H1 (cell line): ENCODE measurements around the gene CDC45. TPM values are rescaled to one million over a fixed set of nuclear protein-coding genes. Genes with fewer than 3 reads are reported as not detected.

ENCODE experiments used
- CTCF ChIA-PET: fragments of 300-600 bp; sonication (Branson Sonifier 250); formaldehyde crosslinking; loops from one replicate; lab custom pipeline; 2021; ENCODE audit not compliant: partially characterized antibody; lab: Charles Lee
- POLR2A ChIA-PET: fragments of 300-600 bp; sonication (Branson Sonifier 250); formaldehyde crosslinking; loops from one replicate; lab custom pipeline; 2021; ENCODE audit warnings: inconsistent platforms; ENCODE audit not compliant: partially characterized antibody; lab: Charles Lee
- DNase-seq, 2 experiments: peaks; one replicate each; pipeline versions ENCODE4 v3.0.0 to v3.0.0-alpha.2; 2010 to 2022; ENCODE audit warnings: low spot score in 2 of 2, low read depth in 1 of 2, mixed read lengths in 1 of 2
- FAIRE-seq: peaks from 2 replicates; lab custom pipeline; 2011; peaks lifted over from hg19 to GRCh38; lab: Jason Lieb, UNC
- H2AFZ ChIP-seq: 2 replicates; pipeline ENCODE4 v1.8.1; 2012; ENCODE audit warnings: low read length, inconsistent platforms
- H2AK5ac ChIP-seq: 2 replicates; pipeline ENCODE4 v1.6.1; 2013; ENCODE audit warnings: low read depth, low read length
- H2BK120ac ChIP-seq: replicated peaks from 2 replicates; pipeline ENCODE3; 2013; ENCODE audit warnings: low read depth, low read length, inconsistent platforms
- H2BK12ac ChIP-seq: 2 replicates; pipeline ENCODE4 v1.6.1; 2013; ENCODE audit warnings: low read depth, low read length
- H2BK15ac ChIP-seq: 2 replicates; pipeline ENCODE4 v1.6.1; 2013; ENCODE audit warnings: low read length
- H2BK20ac ChIP-seq: 2 replicates; pipeline ENCODE4 v1.6.1; 2013; ENCODE audit warnings: low read length
- H2BK5ac ChIP-seq: 2 replicates; pipeline ENCODE4 v1.6.1; 2013; ENCODE audit warnings: low read depth, low read length
- H3K14ac ChIP-seq: 2 replicates; pipeline ENCODE4 v1.6.1; 2013; ENCODE audit warnings: inconsistent platforms; ENCODE audit not compliant: insufficient read length
- H3K18ac ChIP-seq: 2 replicates; pipeline ENCODE4 v1.6.1; 2013; ENCODE audit warnings: low read length; ENCODE audit errors: extremely low read depth
- H3K23ac ChIP-seq: 2 replicates; pipeline ENCODE4 v1.6.1; 2013; ENCODE audit warnings: inconsistent platforms; ENCODE audit not compliant: insufficient read length
- H3K23me2 ChIP-seq: 2 replicates; pipeline ENCODE4 v1.6.1; 2013; ENCODE audit warnings: low read depth, low read length
- H3K27ac ChIP-seq: 2 replicates; pipeline ENCODE4 v1.6.1; 2011; ENCODE audit warnings: low read depth, low read length, inconsistent platforms
- H3K27me3 ChIP-seq, 4 experiments: replicated peaks in 1 of 4; 1 replicate in 1 of 4; 2 replicates in 3 of 4; pipeline versions ENCODE4 v1.6.1 to v1.8.1; 2011 to 2013; ENCODE audit warnings: low read length in 3 of 4, mild to moderate bottlenecking in 3 of 4, inconsistent platforms in 2 of 4, mixed read lengths in 2 of 4, moderate library complexity in 1 of 4; ENCODE audit not compliant: control insufficient read depth in 3 of 4, insufficient read depth in 3 of 4; ENCODE audit errors: extremely low read depth in 1 of 4
- H3K36me3 ChIP-seq, 4 experiments: 2 replicates each; pipeline versions ENCODE4 v1.6.1 to v1.8.1; 2011 to 2013; ENCODE audit warnings: mild to moderate bottlenecking in 4 of 4, low read length in 3 of 4, moderate library complexity in 2 of 4, control low read depth in 1 of 4, inconsistent platforms in 1 of 4; ENCODE audit not compliant: insufficient read depth in 4 of 4, control insufficient read depth in 2 of 4
- H3K4ac ChIP-seq: replicated peaks from 2 replicates; pipeline ENCODE3; 2013; ENCODE audit warnings: low read length, low read depth, mixed read lengths, inconsistent platforms; ENCODE audit not compliant: insufficient read length
- H3K4me1 ChIP-seq, 4 experiments: replicated peaks in 1 of 4; 1 replicate in 1 of 4; 2 replicates in 3 of 4; pipeline versions ENCODE4 v1.6.1 to v1.8.1; 2011 to 2013; ENCODE audit warnings: low read length in 3 of 4, inconsistent platforms in 2 of 4, mixed read lengths in 1 of 4; ENCODE audit not compliant: insufficient read depth in 4 of 4, control insufficient read depth in 3 of 4
- H3K4me2 ChIP-seq, 2 experiments: 2 replicates each; pipeline versions ENCODE4 v1.6.1 to v1.8.1; 2011 to 2013; ENCODE audit warnings: low read depth in 2 of 2, low read length in 2 of 2, control low read depth in 1 of 2, inconsistent platforms in 1 of 2, mild to moderate bottlenecking in 1 of 2; ENCODE audit not compliant: insufficient read depth in 1 of 2
- H3K4me3 ChIP-seq, 4 experiments: fragments of 200-600, 300-600 bp in 1 of 4; sonication (generic), shearing (Covaris generic), sonication (Bioruptor Twin) in 1 of 4; 2 replicates each; pipeline versions ENCODE4 v1.5.1 to v1.8.1; 2011 to 2016; ENCODE audit warnings: low read length in 4 of 4, low read depth in 3 of 4, control low read depth in 2 of 4, inconsistent platforms in 2 of 4, mild to moderate bottlenecking in 2 of 4, mixed read lengths in 1 of 4, moderate library complexity in 1 of 4; ENCODE audit not compliant: insufficient read depth in 2 of 4; ENCODE audit errors: extremely low read depth in 1 of 4
- H3K56ac ChIP-seq: replicated peaks from 2 replicates; pipeline ENCODE3; 2013; ENCODE audit warnings: low read depth, mild to moderate bottlenecking, mixed read lengths, low read length, inconsistent platforms; ENCODE audit not compliant: insufficient read length
- H3K79me1 ChIP-seq: 2 replicates; pipeline ENCODE4 v1.6.1; 2013; ENCODE audit warnings: low read depth, low read length, control low read depth
- H3K79me2 ChIP-seq, 2 experiments: 2 replicates each; pipeline versions ENCODE4 v1.6.1 to v1.8.1; 2012 to 2013; ENCODE audit warnings: low read length in 2 of 2, mild to moderate bottlenecking in 2 of 2, inconsistent platforms in 1 of 2; ENCODE audit not compliant: insufficient read depth in 2 of 2, control insufficient read depth in 1 of 2
- H3K9ac ChIP-seq, 4 experiments: replicated peaks in 1 of 4; 1 replicate in 1 of 4; 2 replicates in 3 of 4; pipeline versions ENCODE4 v1.6.1 to v1.8.1; 2011 to 2013; ENCODE audit warnings: low read depth in 3 of 4, low read length in 3 of 4, control low read depth in 2 of 4, mild to moderate bottlenecking in 2 of 4, moderate library complexity in 2 of 4, inconsistent platforms in 1 of 4; ENCODE audit errors: extremely low read depth in 1 of 4
- H3K9me3 ChIP-seq, 2 experiments: 2 replicates each; pipeline versions ENCODE4 v1.6.1 to v1.8.1; 2012 to 2013; ENCODE audit warnings: mild to moderate bottlenecking in 2 of 2, moderate library complexity in 2 of 2, control low read depth in 1 of 2, inconsistent platforms in 1 of 2, low read depth in 1 of 2, low read length in 1 of 2, mixed read lengths in 1 of 2; ENCODE audit not compliant: insufficient read depth in 2 of 2
- H4K20me1 ChIP-seq, 2 experiments: replicated peaks in 1 of 2; 2 replicates each; pipeline versions ENCODE3 to v1.8.1; 2011 to 2013; ENCODE audit warnings: inconsistent platforms in 2 of 2, low read length in 2 of 2, mild to moderate bottlenecking in 1 of 2; ENCODE audit not compliant: insufficient read depth in 2 of 2, control insufficient read depth in 1 of 2
- H4K5ac ChIP-seq: 2 replicates; pipeline ENCODE4 v1.6.1; 2013; ENCODE audit warnings: low read length, low read depth, mixed read lengths, inconsistent platforms; ENCODE audit not compliant: insufficient read length
- H4K8ac ChIP-seq: 2 replicates; pipeline ENCODE4 v1.8.0; 2013; ENCODE audit warnings: mild to moderate bottlenecking, moderate library complexity, low read length, inconsistent platforms; ENCODE audit not compliant: insufficient read depth; ENCODE audit errors: extremely low read depth
- H4K91ac ChIP-seq: replicated peaks from 2 replicates; pipeline ENCODE3; 2013; ENCODE audit warnings: low read length, mixed read lengths, inconsistent platforms; ENCODE audit not compliant: insufficient read length
- BCL11A ChIP-seq, 2 experiments: IDR thresholded peaks; one replicate each; pipeline ENCODE4 v1.6.1; 2011; ENCODE audit warnings: low read depth in 2 of 2, low read length in 2 of 2, mild to moderate bottlenecking in 2 of 2
- CBX8 ChIP-seq: fragments of 300-800, 300-1000 bp; sonication (generic); IDR thresholded peaks from 2 replicates; pipeline ENCODE4 v1.7.1; 2016; ENCODE audit warnings: low read depth, low read length, borderline replicate concordance
- CEBPB ChIP-seq: IDR thresholded peaks from 2 replicates; pipeline ENCODE4 v1.6.1; 2012; ENCODE audit warnings: low read depth, low read length
- CHD1 ChIP-seq: IDR thresholded peaks from 2 replicates; pipeline ENCODE4 v1.6.1; 2012; ENCODE audit warnings: low read depth, low read length, improper control_type of control experiment
- EGR1 ChIP-seq: IDR thresholded peaks from 2 replicates; pipeline ENCODE4 v1.6.1; 2011; ENCODE audit warnings: low read depth, low read length, borderline replicate concordance
- GABPA ChIP-seq: IDR thresholded peaks from 2 replicates; pipeline ENCODE4 v1.6.1; 2011; ENCODE audit warnings: mild to moderate bottlenecking, low read length, moderate library complexity, borderline replicate concordance; ENCODE audit not compliant: insufficient read depth
- JUN ChIP-seq: IDR thresholded peaks from 2 replicates; pipeline ENCODE4 v1.6.1; 2011; ENCODE audit warnings: low read depth, mild to moderate bottlenecking, improper control_type of control experiment, low read length
- PHF8 ChIP-seq: fragments of 200-600 bp; sonication (generic); conservative IDR thresholded peaks from 2 replicates; pipeline ENCODE4 v1.7.1; 2012; ENCODE audit warnings: low read depth, mild to moderate bottlenecking, inconsistent platforms, low read length, moderate library complexity
- RAD21 ChIP-seq, 2 experiments: IDR thresholded peaks in 1 of 2; conservative IDR thresholded peaks in 1 of 2; 2 replicates each; pipeline ENCODE4 v1.6.1; 2011; ENCODE audit warnings: low read depth in 2 of 2, low read length in 2 of 2, improper control_type of control experiment in 1 of 2, inconsistent platforms in 1 of 2, mild to moderate bottlenecking in 1 of 2, moderate library complexity in 1 of 2
- RXRA ChIP-seq: IDR thresholded peaks from 2 replicates; pipeline ENCODE4 v1.6.1; 2011; ENCODE audit warnings: low read depth, mild to moderate bottlenecking, low read length, moderate library complexity; ENCODE audit not compliant: insufficient read depth
- SIRT6 ChIP-seq: IDR thresholded peaks from one replicate; pipeline ENCODE4 v1.7.1; 2012; ENCODE audit warnings: low read length, inconsistent platforms
- SUZ12 ChIP-seq: fragments of 200-600 bp; sonication (generic); IDR thresholded peaks from 2 replicates; pipeline ENCODE4 v1.6.1; 2012; ENCODE audit warnings: mild to moderate bottlenecking, inconsistent platforms, low read length, moderate library complexity, mixed read lengths
- WGBS, 2 experiments: shearing (Covaris generic) in 1 of 2; methylation state at CpG; one replicate each; pipeline versions ENCODE4 v1.1.6 to v1.1.7; 2013 to 2015; ENCODE audit warnings: low lambda C conversion rate in 2 of 2, mixed read lengths in 2 of 2, inconsistent platforms in 1 of 2, low coverage in 1 of 2, missing lambda C conversion rate in 1 of 2; ENCODE audit not compliant: insufficient replicate concordance in 2 of 2, insufficient coverage in 1 of 2, insufficient read length in 1 of 2; ENCODE audit errors: extremely low coverage in 1 of 2, missing lambda C conversion rate in 1 of 2; 5-methylcytosine and 5-hydroxymethylcytosine counted together
- polyA plus RNA-seq, 7 experiments: library from polyadenylated mRNA; depleted of rRNA in 3 of 7; stranded (reverse) in 5 of 7; unstranded in 2 of 7; fragments of >200 nt in 5 of 7; fragments of 200-250 nt in 2 of 7; gene quantifications; 1 replicate in 5 of 7; 2 replicates in 1 of 7; 4 replicates in 1 of 7; pipeline versions ENCODE4 v1.2.1 to v1.2.3, GENCODE V29; 2011 to 2013; ENCODE audit warnings: missing spikeins in 2 of 7, mixed read lengths in 2 of 7
- total RNA-seq: library from RNA; stranded (reverse); fragmentation: NEBNext Ultra II Directional; extraction: Animal tissue kit (Norgen Biotek cat#: 25700); gene quantifications from 2 replicates; pipeline ENCODE4 v1.2.1, GENCODE V29; 2021

The CDC45 gene
- total and polyA plus RNA-seq, 2 of the 8 experiments (the other 6 are each of a cell fraction or from before 2014, with no cell fraction given) = 31.9 to 37.7 TPM

- no peak for DNase-seq
- H2AK5ac ChIP-seq = no peak overlapping the region
- H2BK5ac ChIP-seq = no peak overlapping the region
- POLR2A ChIA-PET = no interaction called here
- no peak for FAIRE-seq
- H2BK15ac ChIP-seq = no peak overlapping the region
- H2AFZ ChIP-seq = no peak overlapping the region
- H3K4me3 ChIP-seq = no peak overlapping the region
- 94% methylated on average over 11 of the region's 11 CpGs; no CpG with 5 or more reads in 1 of the 2 experiments for WGBS, 2 experiments
- no peak overlapping the region for H3K18ac ChIP-seq
- H2BK12ac ChIP-seq = no peak overlapping the region
- H4K91ac ChIP-seq = no peak overlapping the region
- H3K14ac ChIP-seq = no peak overlapping the region
- no peak overlapping the region for H3K9ac ChIP-seq
- no peaks in the 10 kb centered on the region for H3K79me2 ChIP-seq
- H3K36me3 ChIP-seq = no peaks in the 10 kb centered on the region
- H3K23ac ChIP-seq = no peak overlapping the region
- H3K56ac ChIP-seq = no peak overlapping the region
- H2BK20ac ChIP-seq = no peak overlapping the region
- H3K4me2 ChIP-seq = no peak overlapping the region
- H3K4me1 ChIP-seq = no peaks in the 10 kb centered on the region; a peak in 1 of 7 replicates
- H3K9me3 ChIP-seq = no peaks in the 10 kb centered on the region
- no peak overlapping the region for H3K27ac ChIP-seq
- no peak overlapping the region for H4K8ac ChIP-seq
- CTCF ChIA-PET = interaction anchor here (0.5 to 2.2 kb wide), 5 partner anchors 11 to 74 kb away, joined by 3 to 9 read pairs (median 5); no protein-coding TSS in a partner anchor
- no peak overlapping the region for H2BK120ac ChIP-seq
- no peaks in the 10 kb centered on the region for H3K79me1 ChIP-seq
- no peak overlapping the region for H4K5ac ChIP-seq
- no peaks in the 10 kb centered on the region; a peak in 2 of 7 replicates for H3K27me3 ChIP-seq
- H3K4ac ChIP-seq = no peak overlapping the region
- H3K23me2 ChIP-seq = peaks cover 5% of the 10 kb centered on the region; the same call in 1 of the 2 replicates
- no peaks in the 10 kb centered on the region for H4K20me1 ChIP-seq
- no peak for TF ChIP-seq SIRT6
- TF ChIP-seq CHD1 = no peak
- TF ChIP-seq SUZ12 = no peak
- no peak for TF ChIP-seq GABPA
- no peak for TF ChIP-seq EGR1
- no peak for TF ChIP-seq RXRA
- TF ChIP-seq CEBPB = no peak
- TF ChIP-seq BCL11A (IDR thresholded peaks at IDR 0.05; ENCODE audit: low read depth in 2 of 2, low read length in 2 of 2) = no peak
- TF ChIP-seq CBX8 = no peak
- TF ChIP-seq JUN = no peak
- no peak for TF ChIP-seq PHF8
- no peak for TF ChIP-seq RAD21 (IDR thresholded peaks at IDR 0.05 in 1 of 2, conservative IDR thresholded peaks at IDR 0.05 in 1 of 2; ENCODE audit: low read depth in 2 of 2, low read length in 2 of 2)
Measured at GRCh38 chr22:19565382-19566278, 85.9 kb downstream of the CDC45 start.
